ENCODE measurements around the gene TRPM6.

DNA sequence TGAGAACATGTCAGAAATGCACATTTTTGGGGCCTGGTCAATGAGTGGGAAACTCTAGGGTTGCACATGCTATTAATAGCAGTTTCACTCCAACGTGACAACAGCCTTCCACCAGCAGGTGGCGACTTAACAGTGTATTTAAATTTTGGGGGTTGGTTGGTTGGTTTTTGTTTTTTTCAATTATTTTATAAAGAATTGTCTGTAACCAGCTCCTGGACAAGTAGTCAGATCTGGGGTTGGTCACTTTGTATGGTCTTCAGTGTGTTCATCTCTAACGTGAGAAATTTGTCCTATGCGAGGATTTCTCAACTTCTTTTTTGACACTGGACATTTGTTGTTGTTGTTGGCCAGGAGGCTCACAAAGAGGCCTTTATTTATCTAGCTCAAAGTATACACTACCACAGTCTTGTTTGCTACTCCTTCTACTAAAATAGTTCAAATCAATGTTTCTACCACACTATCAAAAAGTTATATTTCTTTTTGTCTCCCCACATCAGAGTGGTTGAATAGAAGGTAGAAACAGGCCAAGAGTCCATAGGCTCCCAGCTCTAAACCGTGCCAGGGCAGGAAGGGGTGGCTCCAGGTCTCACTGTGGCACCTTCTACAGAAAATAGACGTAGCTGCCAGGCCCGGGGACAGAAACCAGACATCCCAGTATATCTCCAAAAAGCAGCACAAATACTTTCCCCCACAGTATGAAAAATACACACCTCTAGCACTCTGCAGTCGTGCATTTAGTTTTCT lies 110.4 kb downstream of the TRPM6 start:
- TF ChIP-seq, protein P1, sequence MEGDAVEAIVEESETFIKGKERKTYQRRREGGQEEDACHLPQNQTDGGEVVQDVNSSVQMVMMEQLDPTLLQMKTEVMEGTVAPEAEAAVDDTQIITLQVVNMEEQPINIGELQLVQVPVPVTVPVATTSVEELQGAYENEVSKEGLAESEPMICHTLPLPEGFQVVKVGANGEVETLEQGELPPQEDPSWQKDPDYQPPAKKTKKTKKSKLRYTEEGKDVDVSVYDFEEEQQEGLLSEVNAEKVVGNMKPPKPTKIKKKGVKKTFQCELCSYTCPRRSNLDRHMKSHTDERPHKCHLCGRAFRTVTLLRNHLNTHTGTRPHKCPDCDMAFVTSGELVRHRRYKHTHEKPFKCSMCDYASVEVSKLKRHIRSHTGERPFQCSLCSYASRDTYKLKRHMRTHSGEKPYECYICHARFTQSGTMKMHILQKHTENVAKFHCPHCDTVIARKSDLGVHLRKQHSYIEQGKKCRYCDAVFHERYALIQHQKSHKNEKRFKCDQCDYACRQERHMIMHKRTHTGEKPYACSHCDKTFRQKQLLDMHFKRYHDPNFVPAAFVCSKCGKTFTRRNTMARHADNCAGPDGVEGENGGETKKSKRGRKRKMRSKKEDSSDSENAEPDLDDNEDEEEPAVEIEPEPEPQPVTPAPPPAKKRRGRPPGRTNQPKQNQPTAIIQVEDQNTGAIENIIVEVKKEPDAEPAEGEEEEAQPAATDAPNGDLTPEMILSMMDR (IDR thresholded peaks at IDR 0.05) = peak; percentile 72 to 84 (median 80)
- TF ChIP-seq POLR2A (IDR thresholded peaks at IDR 0.05) = no peak
